Measurements from ENCODE around the gene OR6B3. TPM values are rescaled to one million over a fixed set of nuclear protein-coding genes. Genes with fewer than 3 reads are reported as not detected.

The OR6B3 gene
- total RNA-seq, 2 experiments from 2014 or later = not detected

- BruUV-seq (replicated peaks) = no TSS peak
- Histone ChIP-seq H3K27ac (ENCODE audit: low read depth, low read length, poor library complexity, severe bottlenecking) (no peak overlapping the region), H3K4me2 (ENCODE audit: low read length) (no peak overlapping the region), H3K79me2 (ENCODE audit: insufficient read depth, low read depth, low read length) (no peaks in the 10 kb centered on the region), H3K9me3 (ENCODE audit: low read length) (no peaks in the 10 kb centered on the region), H3K4me3 (ENCODE audit: low read depth, low read length, poor library complexity, severe bottlenecking) (no peak overlapping the region), H3K9me2 (ENCODE audit: insufficient read depth, low read length) (no peaks in the 10 kb centered on the region), H2AFZ (ENCODE audit: low read length) (no peak overlapping the region), H3K36me3 (ENCODE audit: insufficient read depth, low read length) (peaks cover 70% of the 10 kb centered on the region), H3K4me1 (ENCODE audit: insufficient read depth, low read length, poor library complexity, severe bottlenecking) (no peaks in the 10 kb centered on the region), H4K20me1 (ENCODE audit: insufficient read depth, low read length) (no peaks in the 10 kb centered on the region)
- ChIA-PET CTCF (ENCODE audit: unreplicated experiment) (no interaction called here), POLR2A (no interaction called here)
- no peak for DNase-seq (ENCODE audit: low spot score)
- intact Hi-C loops (cut with micrococcal nuclease; ENCODE audit: unreplicated experiment) = no loop called here
- TF ChIP-seq EZH2phosphoT487 (IDR thresholded peaks at IDR 0.05; ENCODE audit: borderline replicate concordance, low read depth, low read length) = no peak
- no peak for TF ChIP-seq CTCF (conservative IDR thresholded peaks at IDR 0.05; ENCODE audit: low read length)
These were observed 55.5 kb downstream of the OR6B3 start for GRCh38 chr2:239997686-239998409.

Other genes with a start within 250 kb of the OR6B3 start
- 67.1 and 86.7 TPM in 2 replicates for gene NDUFA10, start 28.2 kb downstream of the OR6B3 start, total RNA-seq (2014; rRNA removed; shearing (Covaris generic))
- gene NDUFA10, start 28.2 kb downstream of the OR6B3 start, total RNA-seq (2022) = 91.9 and 114 TPM in 2 replicates
- not detected in 2 replicates for gene OR6B2, start 23.1 kb downstream of the OR6B3 start, total RNA-seq (2014; rRNA removed; shearing (Covaris generic))
- gene OR6B2, start 23.1 kb downstream of the OR6B3 start, total RNA-seq (2022) = not detected in 2 replicates
- 158 and 159 TPM in 2 replicates for gene COPS9, start 82.8 kb upstream of the OR6B3 start, total RNA-seq (2014; rRNA removed; shearing (Covaris generic))
- gene COPS9, start 82.8 kb upstream of the OR6B3 start, total RNA-seq (2022) = 75.5 and 106 TPM in 2 replicates
- not detected in 2 replicates for gene OTOS, start 87.1 kb upstream of the OR6B3 start, total RNA-seq (2014; rRNA removed; shearing (Covaris generic))
- not detected in 2 replicates for gene OTOS, start 87.1 kb upstream of the OR6B3 start, total RNA-seq (2022)

Measured in OCI-LY7 (cell line).